HG02884 (cell line): ENCODE data around the gene ZXDC.

Experiments
- ATAC-seq: cut with Tn5 transposase; IDR thresholded peaks from one replicate; pipeline ENCODE4 v1.9.1; 2021; ENCODE audit warnings: mild to moderate bottlenecking, moderate library complexity; ENCODE audit not compliant: unreplicated experiment

ZXDC gene

DNA sequence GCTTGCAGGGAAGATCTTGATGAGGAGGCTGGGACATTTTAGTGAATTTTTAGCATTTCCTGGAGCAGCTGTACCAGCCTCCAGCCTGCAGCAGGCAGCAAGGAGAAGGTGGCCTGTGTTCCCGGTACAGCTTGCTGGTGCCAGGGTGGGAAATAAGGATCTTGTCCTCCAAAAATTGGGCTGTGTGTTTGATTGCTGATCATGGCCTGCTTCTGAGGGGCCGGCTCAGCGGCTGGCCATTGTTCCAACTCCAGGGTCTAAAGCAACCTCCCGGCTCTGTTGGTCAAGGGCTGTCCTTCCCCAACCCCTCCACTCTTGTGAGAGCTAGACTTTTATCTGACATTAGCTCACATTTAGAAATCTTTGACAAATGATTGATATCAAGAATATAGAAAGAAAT, 75.9 kb downstream of the ZXDC start:
- no peak for ATAC-seq

DNA sequence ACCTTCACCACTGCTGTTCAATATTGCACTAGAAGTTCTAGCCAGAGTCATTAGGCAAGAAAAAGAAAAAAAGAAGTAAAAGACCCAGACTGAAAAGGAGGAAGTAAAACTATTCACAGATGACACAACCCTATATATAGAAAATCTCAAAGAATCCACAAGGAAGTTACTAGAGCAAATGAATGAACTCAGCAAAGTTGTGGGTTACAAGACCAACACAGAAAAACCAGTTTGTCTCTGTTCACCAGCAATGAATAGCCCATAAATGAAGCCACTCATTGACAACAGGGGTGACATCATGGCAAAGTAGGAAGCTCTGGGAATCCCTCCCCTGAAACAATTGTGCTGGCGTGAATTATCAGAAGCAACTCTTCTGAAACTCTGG, 76.3 kb downstream of the ZXDC start:
- no peak for ATAC-seq

DNA sequence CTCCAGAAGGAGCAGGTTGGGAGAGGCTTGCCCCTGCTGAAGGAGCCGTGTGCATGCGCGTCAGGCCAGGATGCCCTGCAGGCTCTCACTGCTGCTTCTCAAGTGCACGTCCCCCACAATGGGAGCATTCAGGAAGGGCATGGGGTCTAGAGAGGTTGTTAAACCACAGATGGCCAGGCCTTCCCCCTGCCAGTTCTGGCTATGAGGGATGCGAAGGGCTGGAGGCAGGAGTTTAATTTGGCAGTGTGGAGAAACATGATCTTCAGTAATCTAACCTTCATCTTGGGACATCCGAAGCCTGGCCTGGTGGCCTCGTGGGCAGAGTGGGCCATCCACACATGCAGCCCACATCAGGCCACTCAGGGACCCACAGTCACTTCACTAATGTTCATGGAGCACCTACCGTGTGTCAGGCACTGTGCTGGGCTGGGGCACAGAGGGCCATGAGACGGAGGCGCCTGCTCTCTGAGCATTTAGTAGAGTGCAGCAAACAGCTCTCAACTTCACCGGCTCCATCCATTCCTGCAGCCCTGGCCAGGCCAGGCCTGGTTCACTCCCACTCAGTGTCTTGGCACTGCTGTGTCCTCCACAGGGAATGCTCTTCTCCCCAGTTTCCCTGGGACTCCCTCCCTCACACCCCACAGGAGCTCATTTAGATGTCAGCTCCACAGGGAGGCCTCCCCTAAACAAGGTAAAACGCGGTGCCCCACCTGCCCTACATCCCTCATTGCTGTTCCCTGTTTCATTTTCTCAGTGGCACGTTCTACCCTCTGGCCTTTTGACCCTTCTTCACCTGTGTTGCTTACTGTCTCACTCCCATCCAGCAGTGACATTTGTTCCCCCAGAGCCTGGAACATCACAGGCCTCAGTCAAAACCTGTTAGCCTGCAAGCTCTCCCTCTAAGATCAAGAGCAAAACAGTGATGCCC, 77.0 kb downstream of the ZXDC start:
- no peak for ATAC-seq

DNA sequence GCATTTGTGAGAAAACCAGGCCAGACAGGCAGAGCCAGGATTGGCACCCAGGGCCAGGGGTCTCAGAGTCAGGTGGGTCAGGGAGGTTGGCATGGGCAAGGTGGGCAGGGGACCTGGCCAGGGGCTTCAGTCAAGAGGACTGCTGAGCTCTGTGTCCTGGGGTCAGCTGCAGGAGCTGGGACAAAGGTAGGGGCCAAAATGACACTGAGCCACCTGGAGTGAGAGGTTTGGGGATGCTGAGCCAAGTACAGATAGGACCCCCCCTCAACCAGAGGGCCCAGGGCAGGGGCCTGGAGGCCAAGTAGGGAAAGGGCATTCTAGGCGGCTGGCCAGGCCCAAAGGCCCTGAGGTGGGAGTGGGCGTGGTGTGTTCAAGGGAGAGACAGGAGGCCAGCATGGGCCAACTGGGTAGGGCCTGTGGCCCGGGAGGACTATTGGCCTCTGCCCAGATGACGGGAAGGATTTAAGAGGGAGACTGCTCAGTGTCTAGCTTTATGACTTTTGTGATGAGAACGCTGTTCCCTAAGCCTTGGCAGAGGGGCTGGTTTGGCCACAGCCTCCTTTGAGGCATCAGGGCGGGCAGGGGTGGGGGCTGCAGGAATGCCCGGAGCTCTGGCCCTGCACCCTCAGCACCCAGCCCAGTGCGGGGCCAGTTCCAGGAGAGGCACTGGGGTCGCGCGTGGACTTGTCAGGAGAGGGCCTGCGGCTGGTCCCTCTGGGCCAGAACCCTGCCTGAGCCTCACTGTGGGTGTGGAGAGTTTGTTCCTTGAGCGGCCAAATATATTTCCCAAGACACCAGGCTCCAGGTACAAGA, 77.9 kb downstream of the ZXDC start:
- no peak for ATAC-seq

DNA sequence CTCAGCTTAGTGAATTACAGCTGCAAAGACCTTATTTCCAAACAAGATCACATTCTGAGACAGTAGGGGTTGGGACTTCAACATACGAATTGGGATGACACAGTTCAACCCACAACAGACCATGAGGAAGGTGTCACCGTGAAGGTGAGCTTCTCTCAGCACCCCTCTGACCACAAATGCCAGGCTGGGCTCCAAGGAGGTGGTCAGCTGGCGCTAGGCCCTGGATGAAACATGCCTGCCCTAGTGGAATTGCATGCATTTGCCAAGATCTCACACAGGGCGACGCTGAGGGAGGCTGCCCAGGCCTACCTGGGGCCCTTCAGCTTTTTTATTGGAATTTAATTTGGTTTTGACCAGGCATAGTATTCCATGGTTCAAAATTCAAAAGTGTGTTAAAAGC, 79.2 kb downstream of the ZXDC start:
- no peak for ATAC-seq

DNA sequence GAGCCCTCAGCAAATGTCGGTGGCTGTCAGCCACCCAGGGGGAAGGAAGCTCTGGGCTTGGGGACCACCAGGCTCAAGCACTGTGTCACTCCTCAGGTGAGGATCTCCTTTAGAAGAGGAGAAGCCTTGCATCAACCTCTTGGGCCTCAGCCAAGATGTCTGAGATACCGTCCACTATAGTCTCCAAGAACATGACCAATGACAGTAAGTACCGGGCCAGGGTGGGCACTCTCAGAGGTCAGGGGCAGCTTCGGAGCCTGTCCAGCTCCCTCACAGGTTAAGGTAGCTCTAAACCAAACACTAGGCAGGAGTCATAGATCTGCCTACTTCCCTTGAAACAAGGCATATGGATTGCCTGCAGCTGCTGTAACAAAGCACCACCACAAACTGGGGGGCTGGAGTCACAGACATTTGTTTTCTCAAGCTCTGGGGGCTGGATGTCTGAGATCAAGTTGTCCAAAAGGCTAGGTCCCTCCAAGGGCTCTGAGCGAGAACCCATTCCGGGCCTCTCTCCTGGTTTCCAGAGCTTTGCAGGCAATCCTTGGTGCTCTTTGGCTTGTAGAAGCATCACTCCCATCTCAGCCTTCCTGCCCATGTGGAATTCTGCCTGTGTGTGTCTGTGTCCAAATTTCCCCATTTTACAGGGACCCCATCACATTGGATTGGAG, 79.7 kb downstream of the ZXDC start:
- no peak for ATAC-seq

DNA sequence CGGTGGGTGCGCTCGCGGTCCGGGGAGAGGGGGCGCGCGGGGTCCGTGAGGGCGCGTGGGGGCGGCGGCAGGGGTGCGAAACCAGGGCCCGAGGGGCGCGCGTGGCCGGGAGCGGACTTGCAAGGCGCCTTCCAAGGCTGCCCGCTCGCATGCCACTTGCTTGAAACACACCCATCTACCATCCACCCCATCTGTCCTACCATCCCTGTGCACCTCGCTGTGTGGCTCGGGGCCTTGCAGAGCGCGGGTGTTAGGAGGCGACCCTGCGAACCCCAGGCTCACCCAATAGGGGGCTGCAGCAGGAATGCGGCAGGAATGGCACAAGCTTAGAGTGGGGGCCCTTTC, 80.7 kb downstream of the ZXDC start:
- no peak for ATAC-seq

DNA sequence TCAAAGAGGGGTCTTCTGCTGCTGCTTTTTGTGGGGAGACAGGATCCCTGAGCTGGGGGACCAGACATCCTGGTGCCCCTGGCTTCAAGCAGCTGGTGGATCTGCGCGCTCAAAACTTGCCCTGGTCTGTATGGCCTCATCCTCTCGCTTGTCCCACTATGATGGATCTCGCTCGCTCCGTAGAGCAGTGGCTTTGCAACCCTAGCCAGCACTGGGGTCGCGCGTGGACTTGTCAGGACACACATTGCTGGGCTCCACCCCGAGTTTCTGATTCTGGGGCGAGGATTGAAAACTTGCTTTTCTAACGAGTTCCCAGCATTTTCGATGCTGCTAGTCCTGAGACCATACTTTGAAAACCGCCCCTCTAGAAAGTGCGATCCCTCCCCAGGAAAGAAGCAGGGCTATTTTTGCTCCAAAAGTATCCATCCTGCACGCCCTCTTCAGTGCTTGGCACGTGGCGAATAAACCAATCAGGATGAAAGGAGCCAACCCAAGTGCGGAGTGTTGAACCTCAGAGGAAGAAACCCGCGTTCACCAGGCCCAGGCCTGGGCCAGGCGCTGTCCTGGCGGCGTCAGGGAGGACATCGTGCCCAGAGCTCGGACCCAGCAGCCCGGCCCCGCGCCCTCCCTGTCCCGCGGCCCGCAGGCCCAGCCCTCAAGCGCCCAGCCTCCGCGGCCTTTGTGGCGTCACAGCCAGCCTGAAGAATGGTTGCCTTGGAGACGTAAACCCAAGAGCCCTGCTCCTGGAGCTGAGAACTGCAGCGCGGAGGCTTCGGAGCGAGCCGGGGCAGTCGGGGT, 81.3 kb downstream of the ZXDC start, which contains the start of gene CFAP100:
Gene CFAP100 (plus strand): TSS at position 731 of the 798 bp plus-strand sequence. CDS start 1,092 bp downstream, outside the sequence.
- ATAC-seq, result no peak

DNA sequence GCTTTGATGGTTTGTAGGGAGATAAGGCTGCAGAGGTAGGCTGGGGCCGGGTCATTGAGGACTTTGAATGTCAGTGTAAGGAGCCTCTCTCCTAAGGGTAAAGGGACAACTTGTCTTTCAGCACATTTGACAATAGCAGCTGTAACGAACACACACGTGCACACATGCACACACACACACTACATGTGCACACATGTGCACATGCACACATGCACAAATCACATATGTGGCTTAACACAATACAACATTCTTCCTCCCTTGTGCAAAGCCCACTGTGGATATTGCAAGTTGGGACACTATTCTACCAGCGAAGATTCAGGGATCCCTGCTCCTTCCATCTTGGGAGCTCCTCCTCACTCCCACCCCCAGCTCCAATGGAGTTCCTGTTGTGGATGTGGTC, 82.1 kb downstream of the ZXDC start:
- ATAC-seq, result no peak

DNA sequence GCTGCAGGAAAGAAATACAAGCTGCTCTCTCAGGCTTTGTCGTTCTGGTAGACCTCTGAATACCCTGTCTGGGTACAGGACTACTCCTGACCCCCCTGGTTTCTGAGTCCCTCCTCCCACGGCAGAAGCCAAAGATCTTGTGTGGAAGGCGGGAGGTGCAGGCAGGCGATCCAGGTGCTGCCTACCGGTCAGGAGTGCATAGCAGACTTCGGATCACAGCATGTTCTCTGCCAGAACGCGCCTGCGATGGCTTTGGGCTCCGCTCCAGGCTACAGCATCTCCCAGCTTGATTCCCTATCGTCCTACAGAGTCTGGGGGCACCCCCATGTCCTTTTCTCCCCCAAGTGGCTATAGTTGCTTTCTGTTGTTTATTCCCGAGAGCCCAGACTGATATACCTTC, 83.4 kb downstream of the ZXDC start:
- ATAC-seq, result no peak

DNA sequence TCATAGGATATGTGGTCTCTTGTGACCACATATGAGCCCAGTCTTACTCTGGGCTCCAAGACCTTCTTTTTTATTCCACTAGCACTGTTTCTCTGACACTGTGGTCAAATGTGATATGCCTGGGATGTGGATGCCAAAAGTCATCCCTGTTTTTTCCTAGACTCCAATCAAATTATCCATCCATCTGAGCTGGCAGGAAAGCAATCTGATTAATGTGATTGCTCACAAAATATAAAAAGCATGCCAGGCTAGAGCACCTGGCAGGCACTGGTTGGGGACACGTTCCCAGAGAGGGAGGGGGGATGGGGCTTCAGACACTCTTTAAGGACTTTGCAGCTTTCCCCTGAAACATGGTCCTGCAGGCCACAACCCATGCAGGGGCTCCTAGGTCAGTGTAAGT, 84.1 kb downstream of the ZXDC start:
- no peak for ATAC-seq

DNA sequence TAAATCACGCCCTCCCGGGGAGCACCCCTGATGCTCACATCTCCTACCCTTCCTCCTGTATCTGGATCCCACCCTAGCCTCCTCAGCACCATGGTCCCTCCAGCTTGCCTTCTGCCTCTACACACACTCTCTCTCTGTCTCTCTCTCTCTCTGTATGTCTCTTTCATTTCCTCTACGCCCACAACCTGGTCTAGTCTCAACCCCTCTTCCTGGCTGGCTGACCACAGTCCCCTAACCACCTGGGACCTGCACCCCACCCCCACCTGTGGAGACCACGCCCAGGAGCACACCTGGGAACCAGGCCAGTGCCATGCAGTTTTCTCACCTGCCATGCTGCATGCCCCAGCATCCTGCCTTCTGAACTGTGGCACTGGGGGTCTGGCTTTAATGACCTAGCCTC, 84.9 kb downstream of the ZXDC start:
- no peak for ATAC-seq

DNA sequence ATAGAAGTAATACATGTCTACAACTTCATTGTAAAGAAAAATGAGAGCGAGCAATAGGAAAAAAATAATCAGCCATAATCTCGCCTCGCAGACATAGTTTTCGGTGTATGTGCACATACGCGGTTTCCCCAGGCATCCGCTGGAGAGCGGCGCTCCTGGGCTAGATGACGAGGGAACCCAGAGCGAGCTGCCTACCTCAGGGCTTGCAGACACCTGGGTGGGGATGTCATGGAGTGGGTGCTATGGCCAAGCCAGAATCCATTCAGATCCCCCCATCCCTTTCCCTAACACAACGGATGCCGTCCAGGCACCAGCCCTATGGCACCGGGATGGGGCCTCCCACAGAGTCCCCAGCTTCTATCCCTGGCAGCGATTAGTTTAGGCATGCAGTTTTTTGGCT, 85.5 kb downstream of the ZXDC start:
- ATAC-seq, result no peak

DNA sequence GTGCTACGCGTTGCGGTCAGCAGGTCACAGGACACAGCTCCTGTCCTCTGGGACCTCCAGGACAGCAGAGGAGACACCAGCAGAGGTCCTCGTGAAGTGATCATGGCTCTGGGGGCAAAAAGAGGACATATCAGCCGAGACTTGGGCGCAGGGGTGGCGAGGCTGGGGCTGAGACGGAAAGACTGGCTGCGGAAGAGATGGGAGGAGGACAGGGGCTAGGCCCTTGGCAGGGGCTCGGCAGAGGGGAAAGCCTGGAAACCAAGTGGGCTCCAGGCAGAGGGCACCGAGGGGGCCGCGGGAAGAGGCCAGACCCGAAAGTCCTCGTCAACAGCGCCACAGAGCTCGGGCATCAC, 85.9 kb downstream of the ZXDC start:
- no peak for ATAC-seq

DNA sequence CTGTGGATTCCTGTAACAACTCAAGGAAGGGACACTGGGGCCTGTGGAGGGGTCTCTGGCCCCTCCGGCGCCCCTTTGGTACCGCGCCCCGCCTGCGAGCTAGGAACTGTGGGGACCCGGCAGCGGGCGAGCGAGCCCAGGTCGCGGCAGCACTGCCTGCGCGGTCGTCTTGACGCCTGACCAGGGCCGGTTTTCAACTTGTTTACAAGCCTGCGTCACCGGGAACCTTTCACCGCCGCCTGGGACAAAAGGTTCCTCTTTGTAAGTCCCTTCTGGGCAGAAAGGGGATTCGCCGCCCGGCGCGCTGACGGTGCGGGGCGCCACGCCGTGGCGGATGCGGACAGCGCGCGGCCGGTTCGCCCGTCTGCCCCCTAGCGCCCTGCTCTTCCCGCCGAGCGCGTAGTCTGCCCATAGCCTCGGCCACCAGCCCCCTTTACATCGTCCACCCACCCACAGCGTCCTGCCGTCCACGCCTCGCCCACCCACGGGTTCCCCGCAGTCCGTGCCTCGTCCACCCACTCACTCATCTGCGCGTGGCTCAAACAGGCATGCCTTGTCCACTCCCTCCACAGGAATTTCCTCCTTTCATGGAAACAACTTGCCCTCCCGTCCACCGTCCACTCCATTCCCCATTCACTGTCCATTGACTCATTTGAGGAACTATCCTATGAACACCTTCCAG, 86.4 kb downstream of the ZXDC start:
- peak; percentile 54 for ATAC-seq
